SK-N-SH (cell line): ENCODE data around the gene CTDP1.

Experiments
- CTCF ChIP-seq: fragments of 200-600 bp; sonication (generic); IDR thresholded peaks from 2 replicates; pipeline ENCODE4 v1.6.1; 2017; ENCODE audit warnings: antibody characterized with exemption, mild to moderate bottlenecking, moderate library complexity
- GABPA ChIP-seq: IDR thresholded peaks from 2 replicates; pipeline ENCODE4 v1.4.0; 2012; ENCODE audit warnings: low read depth, mild to moderate bottlenecking
- MXI1 ChIP-seq: IDR thresholded peaks from 2 replicates; pipeline ENCODE4 v1.6.1; 2012; ENCODE audit warnings: mild to moderate bottlenecking, low read depth, low read length, improper control_type of control experiment
- NRF1 ChIP-seq: IDR thresholded peaks from 2 replicates; pipeline ENCODE4 v1.6.1; 2012; ENCODE audit warnings: low read depth, mild to moderate bottlenecking, low read length
- POLR2AphosphoS5 ChIP-seq: IDR thresholded peaks from 2 replicates; pipeline ENCODE4 v1.6.1; 2012; ENCODE audit warnings: low read depth, low read length
- RAD21 ChIP-seq: IDR thresholded peaks from 2 replicates; pipeline ENCODE4 v1.6.1; 2012; ENCODE audit warnings: mild to moderate bottlenecking, low read length
- RFX5 ChIP-seq: IDR thresholded peaks from 2 replicates; pipeline ENCODE4 v1.6.1; 2012; ENCODE audit warnings: mild to moderate bottlenecking, improper control_type of control experiment, low read length
- RXRA ChIP-seq: IDR thresholded peaks from 2 replicates; pipeline ENCODE4 v1.4.0; 2012; ENCODE audit warnings: low read depth, mild to moderate bottlenecking, borderline replicate concordance
- TAF1 ChIP-seq: IDR thresholded peaks from 2 replicates; pipeline ENCODE4 v1.6.1; 2012; ENCODE audit warnings: low read depth, mild to moderate bottlenecking, low read length, moderate library complexity, borderline replicate concordance
- TEAD4 ChIP-seq: IDR thresholded peaks from 2 replicates; pipeline ENCODE4 v1.4.0; 2012; ENCODE audit warnings: mild to moderate bottlenecking, borderline replicate concordance; ENCODE audit not compliant: insufficient read depth
- USF1 ChIP-seq: IDR thresholded peaks from 2 replicates; pipeline ENCODE4 v1.4.0; 2012; ENCODE audit warnings: low read depth, borderline replicate concordance
- USF2 ChIP-seq: fragments of 150-350 bp; IDR thresholded peaks from 2 replicates; pipeline ENCODE4 v1.6.1; 2017; ENCODE audit warnings: antibody characterized with exemption, low read length, low read depth, borderline replicate concordance
- YY1 ChIP-seq: IDR thresholded peaks from 2 replicates; pipeline ENCODE4 v1.4.0; 2012; ENCODE audit warnings: low read depth, mild to moderate bottlenecking

GRCh38 chr18:79682894-79683625 lies 3.5 kb downstream of the CTDP1 start:
- no peak for TF ChIP-seq YY1
- TF ChIP-seq USF2, result no peak
- no peak for TF ChIP-seq CTCF
- TF ChIP-seq NRF1, result no peak
- no peak for TF ChIP-seq POLR2AphosphoS5
- TF ChIP-seq MXI1, result no peak
- no peak for TF ChIP-seq RXRA
- no peak for TF ChIP-seq USF1
- TF ChIP-seq TEAD4, result no peak
- TF ChIP-seq RFX5, result no peak
- no peak for TF ChIP-seq GABPA
- TF ChIP-seq RAD21, result no peak
- TF ChIP-seq TAF1, result no peak
